Neural cell (in vitro differentiated cells): ENCODE results near the gene PBX1. TPM values are rescaled to one million over a fixed set of nuclear protein-coding genes. Genes with fewer than 3 reads are reported as not detected.

Source experiments
- H2AFZ ChIP-seq: fragments of 200-600, 300-800 bp; sonication (generic), shearing (Covaris generic); 2 replicates; pipeline ENCODE4 v1.6.0; 2014; ENCODE audit warnings: low read depth, mild to moderate bottlenecking, antibody characterized with exemption, low read length, moderate library complexity
- H3F3A ChIP-seq: fragments of 200-600 bp; shearing (Covaris generic); 2 replicates; pipeline ENCODE4 v1.6.1; 2016; ENCODE audit warnings: mild to moderate bottlenecking, moderate library complexity, mixed read lengths, antibody characterized with exemption, low read length; ENCODE audit not compliant: insufficient read depth, poor library complexity, severe bottlenecking
- H3K27ac ChIP-seq: fragments of 200-600, 300-800 bp; sonication (generic), shearing (Covaris generic); 2 replicates; pipeline ENCODE4 v1.5.1; 2014; ENCODE audit warnings: mild to moderate bottlenecking, low read length, moderate library complexity
- H3K27me3 ChIP-seq: fragments of 300-800, 200-600 bp; sonication (generic), shearing (Covaris generic); 2 replicates; pipeline ENCODE4 v1.6.0; 2014; ENCODE audit warnings: mild to moderate bottlenecking, low read depth, low read length, moderate library complexity; ENCODE audit not compliant: insufficient read depth
- H3K36me3 ChIP-seq: fragments of 300-800, 200-600 bp; sonication (generic), shearing (Covaris generic); 2 replicates; pipeline ENCODE4 v1.5.1; 2014; ENCODE audit warnings: mild to moderate bottlenecking, antibody characterized with exemption, low read length, moderate library complexity; ENCODE audit not compliant: insufficient read depth
- H3K4me2 ChIP-seq: fragments of 300-800, 200-600 bp; sonication (generic), shearing (Covaris generic); 2 replicates; pipeline ENCODE4 v1.6.0; 2014; ENCODE audit warnings: mild to moderate bottlenecking, low read length
- H3K4me3 ChIP-seq: fragments of 300-800, 200-600 bp; sonication (generic), shearing (Covaris generic); 2 replicates; pipeline ENCODE4 v1.5.1; 2014; ENCODE audit warnings: mild to moderate bottlenecking, low read length, moderate library complexity
- H3K79me2 ChIP-seq: fragments of 200-600 bp; shearing (Covaris generic); replicated peaks from 2 replicates; pipeline ENCODE4 v1.6.0; 2014; ENCODE audit warnings: mild to moderate bottlenecking, low read length, moderate library complexity; ENCODE audit not compliant: insufficient read depth
- H3K9ac ChIP-seq: fragments of 300-800, 200-600 bp; sonication (generic), shearing (Covaris generic); 2 replicates; pipeline ENCODE4 v1.6.1; 2016; ENCODE audit warnings: mild to moderate bottlenecking, low read length, mixed read lengths
- H3K9me2 ChIP-seq: fragments of 200-600 bp; shearing (Covaris generic); 2 replicates; pipeline ENCODE4 v1.6.1; 2016; ENCODE audit warnings: mild to moderate bottlenecking, low read length, mixed read lengths; ENCODE audit not compliant: insufficient read depth
- H3K9me3 ChIP-seq: fragments of 200-600, 300-800 bp; sonication (generic), shearing (Covaris generic); 2 replicates; pipeline ENCODE4 v1.6.1; 2016; ENCODE audit warnings: mild to moderate bottlenecking, mixed run types, low read length, moderate library complexity, mixed read lengths
- H4K20me1 ChIP-seq: fragments of 200-600 bp; shearing (Covaris generic); 2 replicates; pipeline ENCODE4 v1.6.1; 2016; ENCODE audit warnings: mild to moderate bottlenecking, mixed run types; ENCODE audit not compliant: insufficient read depth
- EP300 ChIP-seq: fragments of 450-650 bp; conservative IDR thresholded peaks from 2 replicates; pipeline ENCODE4 v1.6.1; 2014; ENCODE audit warnings: antibody characterized with exemption, mild to moderate bottlenecking, moderate library complexity; ENCODE audit not compliant: poor library complexity, severe bottlenecking
- EZH2 ChIP-seq: fragments of 200-600, 300-800 bp; shearing (Covaris generic), sonication (generic); IDR thresholded peaks from 2 replicates; pipeline ENCODE4 v1.6.1; 2014; ENCODE audit warnings: antibody characterized with exemption, low read length, borderline replicate concordance, mild to moderate bottlenecking; ENCODE audit not compliant: insufficient read depth, poor library complexity, severe bottlenecking
- MXI1 ChIP-seq: fragments of 450-650 bp; conservative IDR thresholded peaks from 2 replicates; pipeline ENCODE4 v1.6.1; 2014; ENCODE audit warnings: antibody characterized with exemption, mild to moderate bottlenecking; ENCODE audit not compliant: poor library complexity, severe bottlenecking
- POLR2AphosphoS5 ChIP-seq: IDR thresholded peaks from 2 replicates; pipeline ENCODE4 v1.6.1; 2012
- RAD21 ChIP-seq: fragments of 450-650 bp; conservative IDR thresholded peaks from 2 replicates; pipeline ENCODE4 v1.6.1; 2014; ENCODE audit warnings: antibody characterized with exemption, mild to moderate bottlenecking, moderate library complexity
- SMC3 ChIP-seq: fragments of 450-650 bp; conservative IDR thresholded peaks from 2 replicates; pipeline ENCODE4 v1.6.1; 2014; ENCODE audit warnings: antibody characterized with exemption, mild to moderate bottlenecking, moderate library complexity; ENCODE audit not compliant: poor library complexity
- TAF1 ChIP-seq: IDR thresholded peaks from 2 replicates; pipeline ENCODE4 v1.6.1; 2012; ENCODE audit warnings: low read depth
- polyA plus RNA-seq: library from polyadenylated mRNA; depleted of rRNA; stranded (reverse); fragments of >200 nt; gene quantifications from 2 replicates; pipeline ENCODE4 v1.2.3, GENCODE V29; 2014
- TF ChIP-seq, protein P1 (sequence below): IDR thresholded peaks from 2 replicates; pipeline ENCODE4 v1.6.1; 2012; ENCODE audit warnings: borderline replicate concordance
- TF ChIP-seq, protein P2 (sequence below): fragments of 450-650 bp; IDR thresholded peaks from 2 replicates; pipeline ENCODE4 v1.5.1; 2014; ENCODE audit warnings: antibody characterized with exemption, mild to moderate bottlenecking, moderate library complexity; ENCODE audit not compliant: poor library complexity, severe bottlenecking

Gene PBX1
- polyA plus RNA-seq, 1 donor from 2014 or later = 42.4 TPM

DNA sequence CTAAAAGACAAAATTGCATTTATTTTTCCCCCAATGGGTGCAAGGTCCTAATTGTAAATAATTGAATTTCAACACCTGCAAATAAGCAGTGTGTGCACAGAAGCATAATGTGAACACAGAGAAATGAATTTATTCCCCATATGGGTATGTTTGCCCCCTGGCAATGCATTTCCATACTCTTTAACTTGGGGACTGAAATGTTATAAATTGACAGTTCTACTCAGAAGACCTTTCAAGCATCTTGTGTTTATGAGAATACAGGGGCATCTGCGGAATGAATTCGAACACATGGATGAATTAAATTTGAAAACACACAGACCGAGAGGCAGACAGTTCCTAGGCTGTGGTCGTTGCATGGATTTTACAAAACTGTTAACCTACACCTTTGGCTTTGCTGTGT lies 3.5 kb downstream of the PBX1 start:
- H3K79me2 ChIP-seq = peaks cover 78% of the 10 kb centered on the region
- H2AFZ ChIP-seq = no peak overlapping the region
- H3K9me3 ChIP-seq = no peaks in the 10 kb centered on the region
- H3K27me3 ChIP-seq = no peaks in the 10 kb centered on the region
- H3K4me2 ChIP-seq = peak overlapping the region; percentile 95
- no peaks in the 10 kb centered on the region for H3K36me3 ChIP-seq
- peak overlapping the region; percentile 75 for H3K4me3 ChIP-seq
- peak overlapping the region; percentile 88 for H3K9ac ChIP-seq
- H3F3A ChIP-seq = peaks cover 5% of the 10 kb centered on the region
- TF ChIP-seq RAD21 (no peak), MXI1 (peak; percentile 49)
- H3K27ac ChIP-seq = peak overlapping the region; percentile 90
- H4K20me1 ChIP-seq = no peaks in the 10 kb centered on the region
- no peaks in the 10 kb centered on the region for H3K9me2 ChIP-seq

GRCh38 chr1:164562947-164563520 lies 4.0 kb downstream of the PBX1 start:
- Histone ChIP-seq H3K79me2 (peaks cover 83% of the 10 kb centered on the region), H3K9me2 (no peaks in the 10 kb centered on the region), H3K9me3 (no peaks in the 10 kb centered on the region), H3K4me3 (peak overlapping the region; percentile 75), H3F3A (peaks cover 5% of the 10 kb centered on the region), H4K20me1 (no peaks in the 10 kb centered on the region), H2AFZ (no peak overlapping the region), H3K27ac (peak overlapping the region; percentile 90), H3K4me2 (peak overlapping the region; percentile 95), H3K27me3 (no peaks in the 10 kb centered on the region), H3K9ac (peak overlapping the region; percentile 88), H3K36me3 (no peaks in the 10 kb centered on the region)
- TF ChIP-seq EZH2 (no peak), MXI1 (peak; percentile 29), SMC3 (peak; percentile 11), EP300 (no peak), RAD21 (no peak)
- TF ChIP-seq, protein P1, sequence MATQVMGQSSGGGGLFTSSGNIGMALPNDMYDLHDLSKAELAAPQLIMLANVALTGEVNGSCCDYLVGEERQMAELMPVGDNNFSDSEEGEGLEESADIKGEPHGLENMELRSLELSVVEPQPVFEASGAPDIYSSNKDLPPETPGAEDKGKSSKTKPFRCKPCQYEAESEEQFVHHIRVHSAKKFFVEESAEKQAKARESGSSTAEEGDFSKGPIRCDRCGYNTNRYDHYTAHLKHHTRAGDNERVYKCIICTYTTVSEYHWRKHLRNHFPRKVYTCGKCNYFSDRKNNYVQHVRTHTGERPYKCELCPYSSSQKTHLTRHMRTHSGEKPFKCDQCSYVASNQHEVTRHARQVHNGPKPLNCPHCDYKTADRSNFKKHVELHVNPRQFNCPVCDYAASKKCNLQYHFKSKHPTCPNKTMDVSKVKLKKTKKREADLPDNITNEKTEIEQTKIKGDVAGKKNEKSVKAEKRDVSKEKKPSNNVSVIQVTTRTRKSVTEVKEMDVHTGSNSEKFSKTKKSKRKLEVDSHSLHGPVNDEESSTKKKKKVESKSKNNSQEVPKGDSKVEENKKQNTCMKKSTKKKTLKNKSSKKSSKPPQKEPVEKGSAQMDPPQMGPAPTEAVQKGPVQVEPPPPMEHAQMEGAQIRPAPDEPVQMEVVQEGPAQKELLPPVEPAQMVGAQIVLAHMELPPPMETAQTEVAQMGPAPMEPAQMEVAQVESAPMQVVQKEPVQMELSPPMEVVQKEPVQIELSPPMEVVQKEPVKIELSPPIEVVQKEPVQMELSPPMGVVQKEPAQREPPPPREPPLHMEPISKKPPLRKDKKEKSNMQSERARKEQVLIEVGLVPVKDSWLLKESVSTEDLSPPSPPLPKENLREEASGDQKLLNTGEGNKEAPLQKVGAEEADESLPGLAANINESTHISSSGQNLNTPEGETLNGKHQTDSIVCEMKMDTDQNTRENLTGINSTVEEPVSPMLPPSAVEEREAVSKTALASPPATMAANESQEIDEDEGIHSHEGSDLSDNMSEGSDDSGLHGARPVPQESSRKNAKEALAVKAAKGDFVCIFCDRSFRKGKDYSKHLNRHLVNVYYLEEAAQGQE = no peak

- Histone ChIP-seq H3K9me2 (no peaks in the 10 kb centered on the region), H3K4me2 (peak overlapping the region; percentile 95), H2AFZ (no peak overlapping the region), H3K9ac (peak overlapping the region; percentile 88), H3K27me3 (no peaks in the 10 kb centered on the region), H3K9me3 (no peaks in the 10 kb centered on the region), H3K4me3 (peak overlapping the region; percentile 75), H3K27ac (peak overlapping the region; percentile 90), H3K79me2 (peaks cover 91% of the 10 kb centered on the region), H3K36me3 (peaks cover 6% of the 10 kb centered on the region), H3F3A (peaks cover 5% of the 10 kb centered on the region), H4K20me1 (no peaks in the 10 kb centered on the region)
- TF ChIP-seq, protein P1 = no peak
- TF ChIP-seq TAF1 = no peak
- no peak for TF ChIP-seq POLR2AphosphoS5
- no peak for TF ChIP-seq EZH2
- TF ChIP-seq SMC3 = no peak
- TF ChIP-seq RAD21 = no peak
- no peak for TF ChIP-seq MXI1
- TF ChIP-seq, protein P2, sequence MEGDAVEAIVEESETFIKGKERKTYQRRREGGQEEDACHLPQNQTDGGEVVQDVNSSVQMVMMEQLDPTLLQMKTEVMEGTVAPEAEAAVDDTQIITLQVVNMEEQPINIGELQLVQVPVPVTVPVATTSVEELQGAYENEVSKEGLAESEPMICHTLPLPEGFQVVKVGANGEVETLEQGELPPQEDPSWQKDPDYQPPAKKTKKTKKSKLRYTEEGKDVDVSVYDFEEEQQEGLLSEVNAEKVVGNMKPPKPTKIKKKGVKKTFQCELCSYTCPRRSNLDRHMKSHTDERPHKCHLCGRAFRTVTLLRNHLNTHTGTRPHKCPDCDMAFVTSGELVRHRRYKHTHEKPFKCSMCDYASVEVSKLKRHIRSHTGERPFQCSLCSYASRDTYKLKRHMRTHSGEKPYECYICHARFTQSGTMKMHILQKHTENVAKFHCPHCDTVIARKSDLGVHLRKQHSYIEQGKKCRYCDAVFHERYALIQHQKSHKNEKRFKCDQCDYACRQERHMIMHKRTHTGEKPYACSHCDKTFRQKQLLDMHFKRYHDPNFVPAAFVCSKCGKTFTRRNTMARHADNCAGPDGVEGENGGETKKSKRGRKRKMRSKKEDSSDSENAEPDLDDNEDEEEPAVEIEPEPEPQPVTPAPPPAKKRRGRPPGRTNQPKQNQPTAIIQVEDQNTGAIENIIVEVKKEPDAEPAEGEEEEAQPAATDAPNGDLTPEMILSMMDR = no peak
- no peak for TF ChIP-seq EP300
These were observed 4.9 kb downstream of the PBX1 start for GRCh38 chr1:164563721-164564360.
